ENCODE data around the gene DLG4. TPM values are rescaled to one million over a fixed set of nuclear protein-coding genes. Genes with fewer than 3 reads are reported as not detected.

DLG4 gene
- total RNA-seq, 1 donor from 2014 or later: 6.1 TPM

GRCh38 chr17:7177191-7177953 lies 42.3 kb downstream of the DLG4 start:
- no peak for DNase-seq (ENCODE audit: low read depth)
- peak; percentile 87 for TF ChIP-seq CTCF (IDR thresholded peaks at IDR 0.05; ENCODE audit: insufficient read depth, low read length, poor library complexity, severe bottlenecking)
- no peaks in the 10 kb centered on the region for H3K36me3 ChIP-seq (ENCODE audit: control insufficient read depth, insufficient read depth, low read length)
- H3K4me3 ChIP-seq (ENCODE audit: low read depth, low read length): peak overlapping the region; percentile 47
- peaks cover 43% of the 10 kb centered on the region for H3K27me3 ChIP-seq (ENCODE audit: control insufficient read depth, insufficient read depth, low read length)

GRCh38 chr17:7176841-7177190 lies 42.8 kb downstream of the DLG4 start:
- no peak for TF ChIP-seq CTCF (IDR thresholded peaks at IDR 0.05; ENCODE audit: insufficient read depth, low read length, poor library complexity, severe bottlenecking)
- Histone ChIP-seq H3K4me3 (ENCODE audit: low read depth, low read length) (peak overlapping the region; percentile 47), H3K36me3 (ENCODE audit: control insufficient read depth, insufficient read depth, low read length) (no peaks in the 10 kb centered on the region), H3K27me3 (ENCODE audit: control insufficient read depth, insufficient read depth, low read length) (peaks cover 43% of the 10 kb centered on the region)
- no peak for DNase-seq (ENCODE audit: low read depth)

- no peak for TF ChIP-seq CTCF (IDR thresholded peaks at IDR 0.05; ENCODE audit: insufficient read depth, low read length, poor library complexity, severe bottlenecking)
- DNase-seq (ENCODE audit: low read depth): no peak
- no peaks in the 10 kb centered on the region for H3K36me3 ChIP-seq (ENCODE audit: control insufficient read depth, insufficient read depth, low read length)
- H3K27me3 ChIP-seq (ENCODE audit: control insufficient read depth, insufficient read depth, low read length): peaks cover 43% of the 10 kb centered on the region
- H3K4me3 ChIP-seq (ENCODE audit: low read depth, low read length): no peak overlapping the region
Observed at GRCh38 chr17:7176107-7176840, 43.4 kb downstream of the DLG4 start.

GRCh38 chr17:7175330-7175733 lies 44.3 kb downstream of the DLG4 start:
- DNase-seq (ENCODE audit: low read depth): no peak
- no peak for TF ChIP-seq CTCF (IDR thresholded peaks at IDR 0.05; ENCODE audit: insufficient read depth, low read length, poor library complexity, severe bottlenecking)
- no peak overlapping the region for H3K4me3 ChIP-seq (ENCODE audit: low read depth, low read length)
- H3K27me3 ChIP-seq (ENCODE audit: control insufficient read depth, insufficient read depth, low read length): peaks cover 43% of the 10 kb centered on the region
- H3K36me3 ChIP-seq (ENCODE audit: control insufficient read depth, insufficient read depth, low read length): no peaks in the 10 kb centered on the region

GRCh38 chr17:7174603-7175326 lies 44.9 kb downstream of the DLG4 start:
- no peak for DNase-seq (ENCODE audit: low read depth)
- Histone ChIP-seq H3K27me3 (ENCODE audit: control insufficient read depth, insufficient read depth, low read length) (peaks cover 43% of the 10 kb centered on the region), H3K4me3 (ENCODE audit: low read depth, low read length) (no peak overlapping the region), H3K36me3 (ENCODE audit: control insufficient read depth, insufficient read depth, low read length) (no peaks in the 10 kb centered on the region)
- TF ChIP-seq CTCF (IDR thresholded peaks at IDR 0.05; ENCODE audit: insufficient read depth, low read length, poor library complexity, severe bottlenecking): no peak
